Gastroesophageal sphincter (tissue), 3 donors: Measurements from ENCODE around the gene MTHFD2.

Experiments
- CTCF ChIP-seq, 4 experiments: fragments of 200-600 bp in 2 of 4; fragments of 450-650 bp in 2 of 4; sonication (generic) in 1 of 4; IDR thresholded peaks; one replicate each; pipeline ENCODE4 v1.5.1; 2017 to 2019; ENCODE audit warnings: antibody characterized with exemption in 4 of 4, mild to moderate bottlenecking in 2 of 4, moderate library complexity in 2 of 4
- POLR2A ChIP-seq, 2 donors: fragments of 450-650 bp; IDR thresholded peaks; one replicate each; pipeline ENCODE4 v1.6.1; 2017; ENCODE audit warnings: antibody characterized with exemption in 2 of 2, mild to moderate bottlenecking in 2 of 2, moderate library complexity in 1 of 2
- POLR2AphosphoS5 ChIP-seq: sonication (generic); formaldehyde crosslinking; IDR thresholded peaks from one replicate; pipeline ENCODE4 v1.6.1; 2017; ENCODE audit warnings: antibody characterized with exemption

GRCh38 chr2:74205596-74205995 is 7.2 kb downstream of the MTHFD2 start:
- TF ChIP-seq CTCF (IDR thresholded peaks at IDR 0.05) (no peak), POLR2AphosphoS5 (no peak), POLR2A (IDR thresholded peaks at IDR 0.05) (no peak)
